Activated CD4-positive, alpha-beta T cell treated with anti-CD3 and anti-CD28 coated beads, Interleukin-2, Interleukin-4, amounts not matched to agents 100 ng/mL and 50 ng/mL, durations not matched to agents 16 hours and 8 hours (primary cell): Measurements from ENCODE around the gene YKT6.
A peak's percentile ranks its signal among the peaks of the same experiment; 100 is the strongest.

Source experiments
- DNase-seq: peaks from one replicate; pipeline ENCODE4 v3.0.0-alpha.2; 2020; ENCODE audit warnings: low spot score

Gene YKT6

GRCh38 chr7:44232901-44233715, 32.3 kb downstream of the YKT6 start:
- no peak for DNase-seq

GRCh38 chr7:44235066-44235465, 34.3 kb downstream of the YKT6 start:
- DNase-seq, result no peak

- no peak for DNase-seq
Observed at GRCh38 chr7:44235582-44236332, 35.0 kb downstream of the YKT6 start.

- DNase-seq, result no peak
Observed at GRCh38 chr7:44236333-44236728, 35.6 kb downstream of the YKT6 start.

- DNase-seq, result no peak
Observed at GRCh38 chr7:44237696-44238095, 36.9 kb downstream of the YKT6 start.

GRCh38 chr7:44238116-44238695, 37.4 kb downstream of the YKT6 start:
- no peak for DNase-seq

GRCh38 chr7:44239361-44239760, 38.6 kb downstream of the YKT6 start:
- no peak for DNase-seq

- no peak for DNase-seq
Observed at GRCh38 chr7:44240376-44240775, 39.6 kb downstream of the YKT6 start.

GRCh38 chr7:44240983-44241510, 40.3 kb downstream of the YKT6 start:
- DNase-seq, result peak; percentile 67

GRCh38 chr7:44242091-44242490, 41.3 kb downstream of the YKT6 start:
- DNase-seq, result no peak

- peak; percentile 28 for DNase-seq
Observed at GRCh38 chr7:44244282-44244681, 43.5 kb downstream of the YKT6 start.

- DNase-seq, result no peak
Observed at GRCh38 chr7:44246396-44247113, 45.8 kb downstream of the YKT6 start.

- DNase-seq, result no peak
Observed at GRCh38 chr7:44247868-44248651, 47.3 kb downstream of the YKT6 start.

GRCh38 chr7:44249639-44250234, 49.0 kb downstream of the YKT6 start:
- DNase-seq, result no peak

- no peak for DNase-seq
Observed at GRCh38 chr7:44251269-44251668, 50.5 kb downstream of the YKT6 start.

GRCh38 chr7:44251881-44252280, 51.1 kb downstream of the YKT6 start:
- no peak for DNase-seq

- no peak for DNase-seq
Observed at GRCh38 chr7:44256459-44256858, 55.7 kb downstream of the YKT6 start.

- no peak for DNase-seq
Observed at GRCh38 chr7:44257213-44257612, 56.4 kb downstream of the YKT6 start.

GRCh38 chr7:44257618-44258422, 57.0 kb downstream of the YKT6 start:
- DNase-seq, result peak; percentile 90

- DNase-seq, result no peak
Observed at GRCh38 chr7:44258423-44258760, 57.6 kb downstream of the YKT6 start.
